Measurements from ENCODE around the gene PCDHA11.
"Not testable (repeated sequence)": the region's sequence is repeated elsewhere in the genome, so short reads cannot be mapped to it uniquely, and the experiment has no call there.

PCDHA11 gene, protein sequence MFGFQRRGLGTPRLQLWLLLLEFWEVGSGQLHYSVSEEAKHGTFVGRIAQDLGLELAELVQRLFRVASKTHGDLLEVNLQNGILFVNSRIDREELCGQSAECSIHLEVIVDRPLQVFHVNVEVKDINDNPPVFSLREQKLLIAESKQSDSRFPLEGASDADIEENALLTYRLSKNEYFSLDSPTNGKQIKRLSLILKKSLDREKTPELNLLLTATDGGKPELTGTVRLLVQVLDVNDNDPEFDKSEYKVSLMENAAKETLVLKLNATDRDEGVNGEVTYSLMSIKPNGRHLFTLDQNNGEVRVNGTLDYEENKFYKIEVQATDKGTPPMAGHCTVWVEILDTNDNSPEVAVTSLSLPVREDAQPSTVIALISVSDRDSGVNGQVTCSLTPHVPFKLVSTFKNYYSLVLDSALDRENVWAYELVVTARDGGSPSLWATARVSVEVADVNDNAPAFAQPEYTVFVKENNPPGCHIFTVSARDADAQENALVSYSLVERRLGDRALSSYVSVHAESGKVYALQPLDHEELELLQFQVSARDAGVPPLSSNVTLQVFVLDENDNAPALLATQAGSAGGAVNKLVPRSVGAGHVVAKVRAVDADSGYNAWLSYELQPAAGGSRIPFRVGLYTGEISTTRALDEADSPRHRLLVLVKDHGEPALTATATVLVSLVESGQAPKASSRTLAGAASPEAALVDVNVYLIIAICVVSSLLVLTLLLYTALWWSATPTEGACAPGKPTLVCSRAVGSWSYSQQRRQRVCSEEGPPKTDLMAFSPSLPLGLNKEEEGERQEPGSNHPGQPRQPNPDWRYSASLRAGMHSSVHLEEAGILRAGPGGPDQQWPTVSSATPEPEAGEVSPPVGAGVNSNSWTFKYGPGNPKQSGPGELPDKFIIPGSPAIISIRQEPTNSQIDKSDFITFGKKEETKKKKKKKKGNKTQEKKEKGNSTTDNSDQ

DNA sequence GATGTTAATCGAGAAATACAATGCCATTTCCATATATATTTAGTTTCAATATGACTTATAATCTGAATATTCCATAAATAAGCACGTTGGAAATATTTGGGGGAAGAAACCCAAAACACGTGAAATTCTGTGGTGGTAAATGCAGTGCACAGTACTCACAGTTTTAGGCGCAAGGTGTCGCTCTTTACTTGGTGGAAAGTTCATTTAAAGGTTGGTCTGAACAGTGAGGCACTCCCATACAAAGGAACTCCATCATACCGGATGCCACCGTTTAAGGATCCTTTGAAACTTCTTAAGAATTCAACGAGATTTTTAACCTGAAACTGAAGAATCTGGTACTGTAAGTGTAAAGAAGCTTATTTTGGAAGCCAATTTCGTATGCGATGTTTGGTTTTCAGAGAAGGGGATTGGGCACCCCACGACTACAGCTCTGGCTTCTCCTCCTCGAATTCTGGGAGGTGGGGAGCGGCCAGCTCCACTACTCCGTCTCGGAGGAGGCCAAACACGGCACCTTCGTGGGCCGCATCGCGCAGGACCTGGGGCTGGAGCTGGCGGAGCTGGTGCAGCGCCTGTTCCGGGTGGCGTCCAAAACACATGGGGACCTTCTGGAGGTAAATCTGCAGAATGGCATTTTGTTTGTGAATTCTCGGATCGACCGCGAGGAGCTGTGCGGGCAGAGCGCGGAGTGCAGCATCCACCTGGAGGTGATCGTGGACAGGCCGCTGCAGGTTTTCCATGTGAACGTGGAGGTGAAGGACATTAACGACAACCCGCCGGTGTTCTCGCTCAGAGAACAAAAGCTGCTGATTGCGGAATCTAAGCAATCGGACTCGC is at the start of gene PCDHA11:
Gene PCDHA11 (plus strand): TSS at position 237 of the 834 bp plus-strand sequence. CDS start 147 bp downstream, at position 384.
- DNase-seq = no peak

DNA sequence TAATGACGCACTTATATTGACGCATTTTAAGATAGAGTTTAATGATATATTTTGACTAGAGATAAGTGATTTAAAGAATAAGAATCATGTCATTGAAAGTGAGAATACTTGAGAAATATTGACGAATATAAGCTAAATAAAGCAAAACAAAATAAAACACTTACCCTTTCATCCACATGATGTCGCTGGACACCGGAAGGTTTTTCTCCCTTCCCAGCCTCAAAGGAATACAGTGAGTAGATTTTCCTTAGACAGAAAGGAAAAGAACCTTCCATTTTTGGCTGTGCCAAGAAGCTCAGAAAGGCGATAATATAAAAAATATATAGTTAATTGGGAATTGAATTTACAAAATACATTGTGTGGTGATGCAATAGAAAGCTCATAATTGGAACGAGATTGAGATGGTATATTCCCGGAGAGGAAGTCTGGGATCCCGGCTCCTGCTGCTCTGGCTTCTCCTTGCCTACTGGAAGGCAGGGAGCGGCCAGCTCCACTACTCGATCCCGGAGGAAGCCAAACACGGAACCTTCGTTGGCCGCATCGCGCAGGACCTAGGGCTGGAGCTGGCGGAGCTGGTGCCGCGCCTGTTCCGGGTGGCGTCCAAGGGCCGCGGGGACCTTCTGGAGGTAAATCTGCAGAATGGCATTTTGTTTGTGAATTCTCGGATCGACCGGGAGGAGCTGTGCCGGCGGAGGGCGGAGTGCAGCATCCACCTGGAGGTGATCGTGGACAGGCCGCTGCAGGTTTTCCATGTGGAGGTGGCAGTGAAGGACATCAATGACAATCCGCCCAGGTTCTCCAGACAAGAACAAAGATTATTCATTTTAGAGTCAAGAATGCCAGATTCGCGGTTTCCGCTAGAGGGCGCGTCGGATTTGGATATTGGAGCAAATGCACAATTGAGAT is 47.1 kb upstream of the PCDHA11 start, which contains the start of gene PCDHA5:
Gene PCDHA5 (plus strand): TSS at position 239 of the 906 bp plus-strand sequence.
- DNase-seq = no peak

DNA sequence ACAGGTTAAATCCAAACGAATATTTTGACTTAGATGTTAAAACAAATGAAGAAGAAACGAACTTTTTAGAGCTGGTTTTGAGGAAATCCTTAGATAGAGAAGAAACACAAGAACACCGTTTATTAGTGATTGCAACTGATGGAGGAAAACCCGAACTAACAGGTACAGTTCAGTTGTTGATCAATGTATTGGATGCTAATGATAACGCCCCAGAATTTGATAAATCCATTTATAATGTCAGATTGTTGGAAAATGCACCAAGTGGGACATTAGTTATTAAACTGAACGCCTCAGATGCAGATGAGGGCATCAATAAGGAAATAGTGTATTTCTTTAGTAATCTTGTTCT is 46.5 kb upstream of the PCDHA11 start:
- no peak for DNase-seq

DNA sequence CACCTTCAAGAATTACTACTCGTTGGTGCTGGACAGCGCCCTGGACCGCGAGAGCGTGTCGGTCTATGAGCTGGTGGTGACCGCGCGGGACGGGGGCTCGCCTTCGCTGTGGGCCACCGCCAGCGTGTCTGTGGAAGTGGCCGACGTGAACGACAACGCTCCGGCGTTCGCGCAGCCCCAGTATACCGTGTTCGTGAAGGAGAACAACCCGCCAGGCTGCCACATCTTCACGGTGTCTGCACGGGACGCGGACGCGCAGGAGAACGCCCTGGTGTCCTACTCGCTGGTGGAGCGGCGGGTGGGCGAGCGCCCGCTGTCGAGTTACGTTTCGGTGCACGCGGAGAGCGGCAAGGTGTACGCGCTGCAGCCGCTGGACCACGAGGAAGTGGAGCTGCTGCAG is 45.8 kb upstream of the PCDHA11 start:
- not testable (repeated sequence) for DNase-seq

DNA sequence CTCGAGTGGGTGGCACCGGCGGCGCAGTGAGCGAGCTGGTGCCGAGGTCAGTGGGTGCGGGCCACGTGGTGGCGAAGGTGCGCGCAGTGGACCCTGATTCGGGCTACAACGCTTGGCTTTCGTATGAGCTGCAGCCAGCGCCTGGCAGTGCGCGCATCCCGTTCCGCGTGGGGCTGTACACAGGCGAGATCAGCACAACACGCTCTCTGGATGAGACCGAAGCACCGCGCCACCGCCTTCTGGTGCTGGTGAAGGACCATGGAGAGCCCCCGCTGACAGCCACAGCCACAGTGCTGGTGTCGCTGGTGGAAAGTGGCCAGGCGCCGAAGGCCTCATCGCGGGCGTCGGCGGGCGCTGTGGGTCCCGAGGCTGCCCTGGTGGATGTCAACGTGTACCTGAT is 45.3 kb upstream of the PCDHA11 start:
- no peak for DNase-seq

DNA sequence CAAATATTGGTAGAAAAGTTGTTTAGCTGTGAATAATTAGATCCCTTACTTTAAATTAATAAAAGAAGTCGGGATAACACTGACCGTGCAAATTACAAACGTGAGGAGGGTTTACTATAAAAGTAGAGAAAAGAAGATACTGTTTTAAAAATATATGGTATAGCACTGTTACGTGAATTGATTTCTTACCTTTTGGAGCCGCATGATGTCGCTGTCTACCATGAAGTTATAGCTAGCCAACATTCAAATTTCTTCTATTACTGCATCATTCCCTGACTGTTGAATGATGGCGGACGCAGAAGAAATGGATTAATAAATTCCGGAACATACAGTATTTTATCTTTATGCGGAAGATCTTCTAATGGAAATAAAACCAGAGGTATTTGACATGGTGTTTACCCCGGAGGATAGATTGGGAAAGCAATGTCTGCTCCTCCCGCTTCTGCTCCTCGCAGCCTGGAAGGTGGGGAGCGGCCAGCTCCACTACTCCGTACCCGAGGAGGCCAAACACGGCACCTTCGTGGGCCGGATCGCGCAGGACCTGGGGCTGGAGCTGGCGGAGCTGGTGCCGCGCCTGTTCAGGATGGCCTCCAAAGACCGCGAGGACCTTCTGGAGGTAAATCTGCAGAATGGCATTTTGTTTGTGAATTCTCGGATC is 40.9 kb upstream of the PCDHA11 start, which contains the start of gene PCDHA6:
Gene PCDHA6 (plus strand): TSS at position 257 of the 658 bp plus-strand sequence. CDS start 132 bp downstream, at position 389.
- no peak for DNase-seq

DNA sequence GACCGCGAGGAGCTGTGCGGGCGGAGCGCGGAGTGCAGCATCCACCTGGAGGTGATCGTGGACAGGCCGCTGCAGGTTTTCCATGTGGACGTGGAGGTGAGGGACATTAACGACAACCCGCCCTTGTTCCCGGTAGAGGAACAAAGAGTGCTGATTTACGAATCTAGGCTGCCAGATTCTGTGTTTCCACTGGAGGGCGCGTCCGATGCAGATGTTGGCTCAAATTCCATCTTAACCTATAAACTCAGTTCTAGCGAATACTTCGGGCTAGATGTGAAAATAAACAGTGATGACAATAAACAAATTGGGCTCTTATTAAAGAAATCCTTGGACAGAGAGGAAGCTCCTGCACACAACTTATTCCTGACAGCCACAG is 40.4 kb upstream of the PCDHA11 start:
- no peak for DNase-seq

DNA sequence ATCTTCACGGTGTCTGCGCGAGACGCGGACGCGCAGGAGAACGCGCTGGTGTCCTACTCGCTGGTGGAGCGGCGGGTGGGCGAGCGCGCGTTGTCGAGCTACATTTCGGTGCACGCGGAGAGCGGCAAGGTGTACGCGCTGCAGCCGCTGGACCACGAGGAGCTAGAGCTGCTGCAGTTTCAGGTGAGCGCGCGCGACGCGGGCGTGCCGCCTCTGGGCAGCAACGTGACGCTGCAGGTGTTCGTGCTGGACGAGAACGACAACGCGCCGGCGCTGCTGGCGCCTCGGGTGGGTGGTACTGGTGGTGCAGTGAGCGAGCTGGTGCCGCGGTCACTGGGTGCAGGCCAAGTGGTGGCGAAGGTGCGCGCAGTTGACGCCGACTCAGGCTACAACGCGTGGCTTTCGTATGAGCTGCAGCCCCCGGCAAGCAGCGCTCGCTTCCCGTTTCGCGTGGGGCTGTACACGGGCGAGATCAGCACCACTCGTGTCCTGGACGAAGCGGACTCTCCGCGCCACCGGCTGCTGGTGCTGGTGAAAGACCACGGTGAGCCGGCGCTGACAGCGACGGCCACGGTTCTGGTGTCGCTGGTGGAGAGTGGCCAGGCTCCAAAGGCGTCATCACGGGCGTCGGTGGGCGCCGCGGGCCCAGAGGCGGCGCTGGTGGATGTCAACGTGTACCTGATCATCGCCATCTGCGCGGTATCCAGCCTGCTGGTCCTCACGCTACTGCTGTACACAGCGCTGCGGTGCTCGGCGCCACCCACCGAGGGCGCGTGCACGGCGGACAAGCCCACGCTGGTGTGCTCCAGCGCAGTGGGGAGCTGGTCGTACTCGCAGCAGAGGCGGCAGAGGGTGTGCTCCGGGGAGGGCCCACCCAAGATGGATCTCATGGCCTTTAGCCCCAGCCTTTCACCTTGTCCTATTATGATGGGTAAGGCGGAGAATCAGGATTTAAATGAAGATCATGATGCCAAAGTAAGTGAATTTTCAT is 39.0 kb upstream of the PCDHA11 start:
- not testable (repeated sequence) for DNase-seq

DNA sequence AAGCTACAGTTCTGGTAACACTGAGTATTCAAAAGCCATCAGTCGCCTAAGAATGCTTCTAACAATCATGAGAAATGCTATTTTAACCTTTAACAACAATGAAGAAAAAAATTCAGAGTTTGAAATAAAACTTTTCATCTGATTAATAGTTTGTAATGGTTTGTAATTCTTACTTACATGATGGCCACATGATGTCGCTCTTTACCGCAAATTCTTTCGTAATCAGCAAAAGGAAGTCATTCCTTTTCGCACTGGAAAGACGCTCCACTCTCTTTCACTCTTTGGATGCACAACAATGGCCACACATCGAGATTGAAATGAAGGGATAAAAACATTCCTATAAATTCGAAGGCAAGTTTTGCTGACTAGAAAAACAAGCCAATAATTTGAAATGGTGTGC is 34.8 kb upstream of the PCDHA11 start, which contains the start of gene PCDHA7:
Gene PCDHA7 (plus strand): TSS at position 277 of the 400 bp plus-strand sequence. CDS start 115 bp downstream, at position 392.
- no peak for DNase-seq

DNA sequence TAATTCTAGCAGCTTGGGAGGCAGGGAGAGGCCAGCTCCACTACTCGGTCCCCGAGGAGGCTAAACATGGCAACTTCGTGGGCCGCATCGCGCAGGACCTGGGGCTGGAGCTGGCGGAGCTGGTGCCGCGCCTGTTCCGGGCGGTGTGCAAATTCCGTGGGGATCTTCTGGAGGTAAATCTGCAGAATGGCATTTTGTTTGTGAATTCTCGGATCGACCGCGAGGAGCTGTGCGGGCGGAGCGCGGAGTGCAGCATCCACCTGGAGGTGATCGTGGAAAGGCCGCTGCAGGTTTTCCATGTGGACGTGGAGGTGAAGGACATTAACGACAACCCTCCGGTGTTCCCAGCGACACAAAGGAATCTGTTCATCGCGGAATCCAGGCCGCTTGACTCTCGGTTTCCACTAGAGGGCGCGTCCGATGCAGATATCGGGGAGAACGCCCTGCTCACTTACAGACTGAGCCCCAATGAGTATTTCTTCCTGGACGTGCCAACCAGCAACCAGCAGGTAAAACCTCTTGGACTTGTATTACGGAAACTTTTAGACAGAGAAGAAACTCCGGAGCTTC is 34.2 kb upstream of the PCDHA11 start:
- DNase-seq = not testable (repeated sequence)

DNA sequence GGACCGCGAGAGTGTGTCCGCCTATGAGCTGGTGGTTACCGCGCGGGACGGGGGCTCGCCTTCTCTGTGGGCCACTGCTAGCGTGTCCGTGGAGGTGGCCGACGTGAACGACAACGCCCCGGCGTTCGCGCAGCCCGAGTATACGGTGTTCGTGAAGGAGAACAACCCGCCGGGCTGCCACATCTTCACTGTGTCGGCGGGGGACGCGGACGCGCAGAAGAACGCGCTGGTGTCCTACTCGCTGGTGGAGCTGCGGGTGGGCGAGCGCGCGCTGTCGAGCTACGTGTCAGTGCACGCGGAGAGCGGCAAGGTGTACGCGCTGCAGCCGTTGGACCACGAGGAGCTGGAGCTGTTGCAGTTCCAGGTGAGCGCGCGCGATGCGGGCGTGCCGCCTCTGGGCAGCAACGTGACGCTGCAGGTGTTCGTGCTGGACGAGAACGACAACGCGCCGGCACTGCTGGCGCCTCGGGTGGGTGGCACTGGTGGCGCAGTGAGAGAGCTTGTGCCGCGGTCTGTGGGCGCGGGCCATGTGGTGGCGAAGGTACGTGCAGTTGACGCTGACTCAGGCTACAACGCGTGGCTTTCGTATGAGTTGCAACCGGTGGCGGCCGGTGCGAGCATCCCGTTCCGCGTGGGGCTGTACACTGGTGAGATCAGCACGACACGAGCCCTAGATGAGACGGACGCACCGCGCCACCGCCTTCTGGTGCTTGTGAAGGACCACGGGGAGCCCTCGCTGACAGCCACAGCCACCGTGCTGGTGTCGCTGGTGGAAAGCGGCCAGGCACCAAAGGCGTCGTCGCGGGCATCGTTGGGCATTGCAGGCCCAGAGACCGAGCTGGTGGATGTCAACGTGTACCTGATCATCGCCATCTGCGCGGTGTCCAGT is 32.9 kb upstream of the PCDHA11 start:
- DNase-seq = no peak

DNA sequence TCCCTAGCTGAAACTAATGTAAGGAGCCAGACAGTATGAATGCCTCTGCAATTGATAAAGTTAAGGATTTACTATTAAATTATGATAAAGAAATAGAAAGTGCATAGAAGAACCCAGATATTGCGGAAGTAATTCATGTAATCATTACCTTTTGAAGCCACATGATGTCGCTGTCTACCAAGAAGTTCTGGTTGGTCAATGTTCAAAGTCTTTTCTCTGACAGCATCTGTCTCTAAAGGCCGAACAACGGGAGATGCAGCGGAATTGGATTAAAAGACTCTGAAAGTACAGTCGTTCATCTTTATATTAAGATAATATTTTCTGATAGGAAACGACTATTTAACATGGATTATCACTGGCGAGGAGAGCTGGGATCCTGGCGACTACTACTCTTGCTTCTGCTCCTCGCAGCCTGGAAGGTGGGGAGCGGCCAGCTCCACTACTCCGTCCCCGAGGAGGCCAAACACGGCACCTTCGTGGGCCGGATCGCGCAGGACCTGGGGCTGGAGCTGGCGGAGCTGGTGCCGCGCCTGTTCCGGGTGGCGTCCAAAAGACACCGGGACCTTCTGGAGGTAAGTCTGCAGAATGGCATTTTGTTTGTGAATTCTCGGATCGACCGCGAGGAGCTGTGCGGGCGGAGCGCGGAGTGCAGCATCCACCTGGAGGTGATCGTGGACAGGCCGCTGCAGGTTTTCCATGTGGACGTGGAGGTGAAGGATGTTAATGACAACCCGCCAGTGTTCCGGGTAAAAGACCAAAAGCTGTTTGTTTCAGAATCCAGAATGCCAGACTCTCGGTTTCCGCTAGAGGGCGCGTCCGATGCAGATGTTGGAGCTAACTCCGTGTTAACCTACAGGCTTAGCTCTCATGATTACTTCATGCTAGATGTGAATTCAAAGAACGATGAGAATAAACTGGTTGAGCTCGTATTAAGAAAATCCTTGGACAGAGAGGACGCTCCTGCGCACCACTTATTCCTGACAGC is 27.5 kb upstream of the PCDHA11 start, which contains the start of gene PCDHA8:
Gene PCDHA8 (plus strand): TSS at position 210 of the 985 bp plus-strand sequence. CDS start 135 bp downstream, at position 345.
- no peak for DNase-seq

DNA sequence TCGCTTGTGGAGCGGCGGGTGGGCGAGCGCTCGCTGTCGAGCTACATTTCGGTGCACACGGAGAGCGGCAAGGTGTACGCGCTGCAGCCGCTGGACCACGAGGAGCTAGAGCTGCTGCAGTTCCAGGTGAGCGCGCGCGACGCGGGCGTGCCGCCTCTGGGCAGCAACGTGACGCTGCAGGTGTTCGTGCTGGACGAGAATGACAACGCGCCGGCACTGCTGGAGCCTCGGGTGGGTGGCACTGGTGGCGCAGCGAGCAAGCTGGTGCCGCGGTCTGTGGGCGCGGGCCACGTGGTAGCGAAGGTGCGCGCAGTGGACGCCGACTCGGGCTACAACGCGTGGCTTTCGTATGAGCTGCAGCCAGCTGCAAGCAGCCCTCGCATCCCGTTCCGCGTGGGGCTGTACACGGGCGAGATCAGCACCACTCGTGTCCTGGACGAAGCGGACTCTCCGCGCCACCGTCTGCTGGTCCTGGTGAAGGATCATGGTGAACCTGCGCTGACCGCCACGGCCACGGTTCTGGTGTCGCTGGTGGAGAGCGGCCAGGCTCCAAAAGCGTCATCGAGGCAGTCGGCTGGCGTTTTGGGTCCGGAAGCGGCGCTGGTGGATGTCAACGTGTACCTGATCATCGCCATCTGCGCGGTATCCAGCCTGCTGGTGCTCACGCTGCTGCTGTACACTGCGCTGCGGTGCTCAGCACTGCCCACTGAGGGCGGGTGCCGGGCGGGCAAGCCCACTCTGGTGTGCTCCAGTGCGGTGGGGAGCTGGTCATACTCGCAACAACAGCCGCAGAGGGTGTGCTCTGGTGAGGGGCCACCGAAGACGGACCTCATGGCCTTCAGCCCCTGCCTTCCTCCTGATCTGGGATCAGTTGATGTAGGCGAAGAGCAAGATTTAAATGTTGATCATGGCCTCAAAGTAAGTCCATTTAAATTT is 25.7 kb upstream of the PCDHA11 start:
- DNase-seq = no peak

DNA sequence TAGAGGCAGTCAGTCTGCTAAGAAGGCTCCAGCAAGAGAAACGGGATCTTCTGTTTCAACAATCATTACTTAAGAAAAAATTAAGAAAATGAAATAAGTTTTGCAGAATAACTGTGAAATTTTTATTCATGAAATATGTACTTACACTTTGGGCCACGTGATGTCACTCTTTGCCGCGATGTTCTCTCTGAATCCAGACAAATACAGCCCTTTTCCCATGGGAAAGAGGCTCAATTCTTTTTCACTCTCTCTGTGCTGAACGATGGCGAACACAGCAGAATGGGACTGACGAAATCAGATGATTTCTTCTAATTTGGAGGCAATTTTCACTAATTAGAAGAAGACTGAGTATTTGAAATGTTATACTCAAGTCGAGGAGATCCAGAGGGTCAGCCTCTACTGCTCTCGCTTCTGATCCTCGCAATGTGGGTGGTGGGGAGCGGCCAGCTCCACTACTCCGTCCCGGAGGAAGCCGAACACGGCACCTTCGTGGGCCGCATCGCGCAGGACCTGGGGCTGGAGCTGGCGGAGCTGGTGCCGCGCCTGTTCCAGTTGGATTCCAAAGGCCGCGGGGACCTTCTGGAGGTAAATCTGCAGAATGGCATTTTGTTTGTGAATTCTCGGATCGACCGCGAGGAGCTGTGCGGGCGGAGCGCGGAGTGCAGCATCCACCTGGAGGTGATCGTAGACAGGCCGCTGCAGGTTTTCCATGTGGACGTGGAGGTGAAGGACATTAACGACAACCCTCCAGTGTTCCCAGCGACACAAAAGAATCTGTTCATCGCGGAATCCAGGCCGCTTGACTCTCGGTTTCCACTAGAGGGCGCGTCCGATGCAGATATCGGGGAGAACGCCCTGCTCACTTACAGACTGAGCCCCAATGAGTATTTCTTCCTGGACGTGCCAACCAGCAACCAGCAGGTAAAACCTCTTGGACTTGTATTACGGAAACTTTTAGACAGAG is 20.3 kb upstream of the PCDHA11 start, which contains the start of gene PCDHA9:
Gene PCDHA9 (plus strand): TSS at position 244 of the 964 bp plus-strand sequence. CDS start 114 bp downstream, at position 358.
- not testable (repeated sequence) for DNase-seq

Measured in left hindlimb (tissue), 1 donor.